COLO829 (cell line): Measurements from ENCODE around the gene RXRA.

Experiments
- DNase-seq: peaks from one replicate; pipeline ENCODE4 v3.0.0; 2012; ENCODE audit warnings: low spot score

Gene RXRA

DNA sequence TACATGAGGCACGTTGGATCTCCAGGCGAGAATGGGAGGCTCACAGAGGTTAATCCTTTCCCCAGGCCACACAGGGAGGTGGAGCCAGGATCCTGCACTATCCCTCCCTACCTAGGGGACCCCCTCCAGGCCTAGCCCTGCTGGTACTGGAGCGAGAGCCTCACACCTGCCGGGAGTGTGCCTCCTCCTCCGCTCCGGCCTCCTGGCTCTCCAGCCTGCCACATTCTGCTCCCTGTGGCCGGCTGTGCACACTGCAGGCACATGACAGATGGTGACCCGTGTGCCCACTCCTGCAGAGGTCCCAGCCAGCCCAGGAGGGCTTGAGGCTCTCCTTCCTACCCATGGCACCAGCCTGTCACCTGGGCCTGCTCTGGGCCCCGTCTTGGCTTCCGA lies 93.4 kb downstream of the RXRA start:
- DNase-seq = no peak

- DNase-seq = no peak
Measured at GRCh38 chr9:134420281-134420845, 94.1 kb downstream of the RXRA start.

- no peak for DNase-seq
Measured at GRCh38 chr9:134420974-134421432, 94.7 kb downstream of the RXRA start.

- no peak for DNase-seq
Measured at GRCh38 chr9:134421888-134422287, 95.6 kb downstream of the RXRA start.

DNA sequence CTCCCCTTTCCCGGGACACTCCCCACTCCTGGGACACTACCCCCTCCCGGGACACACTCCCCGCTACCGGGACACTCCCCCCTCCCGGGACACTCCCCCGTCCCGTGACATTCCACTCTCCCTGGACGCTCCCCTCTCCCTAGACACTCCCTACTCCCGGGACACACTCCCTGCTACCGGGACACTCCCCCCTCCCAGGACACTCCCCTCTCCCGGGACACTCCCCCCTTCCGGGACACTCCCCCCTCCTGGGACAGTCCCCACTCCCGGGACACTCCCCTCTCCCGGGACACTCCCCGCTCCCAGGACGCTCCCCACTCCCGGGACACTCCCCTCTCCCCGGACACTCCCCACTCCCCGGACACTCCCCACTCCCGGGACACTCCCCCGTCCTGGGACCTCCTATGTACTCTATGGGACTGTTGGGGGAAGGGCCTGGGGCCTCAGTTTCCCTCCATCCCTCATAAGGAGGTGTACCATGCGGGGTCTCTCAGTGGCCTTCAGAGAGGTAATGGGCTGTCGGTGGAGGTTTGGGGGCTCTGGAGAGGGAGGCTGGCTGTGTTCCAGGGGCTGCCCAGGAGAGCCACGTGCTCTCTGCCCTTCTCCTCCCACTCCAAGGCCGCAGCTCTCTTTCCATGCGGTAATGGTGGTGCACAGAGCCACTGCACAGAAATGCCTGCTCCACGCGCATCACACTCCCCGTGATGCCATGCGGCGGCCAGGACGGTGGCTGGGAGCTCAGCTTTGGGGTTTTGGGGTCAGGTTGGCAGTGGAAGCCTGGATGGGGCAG lies 96.2 kb downstream of the RXRA start:
- DNase-seq = peak; percentile 47

GRCh38 chr9:134423166-134423565 lies 96.9 kb downstream of the RXRA start:
- DNase-seq = no peak

- no peak for DNase-seq
Measured at GRCh38 chr9:134423749-134424148, 97.5 kb downstream of the RXRA start.

DNA sequence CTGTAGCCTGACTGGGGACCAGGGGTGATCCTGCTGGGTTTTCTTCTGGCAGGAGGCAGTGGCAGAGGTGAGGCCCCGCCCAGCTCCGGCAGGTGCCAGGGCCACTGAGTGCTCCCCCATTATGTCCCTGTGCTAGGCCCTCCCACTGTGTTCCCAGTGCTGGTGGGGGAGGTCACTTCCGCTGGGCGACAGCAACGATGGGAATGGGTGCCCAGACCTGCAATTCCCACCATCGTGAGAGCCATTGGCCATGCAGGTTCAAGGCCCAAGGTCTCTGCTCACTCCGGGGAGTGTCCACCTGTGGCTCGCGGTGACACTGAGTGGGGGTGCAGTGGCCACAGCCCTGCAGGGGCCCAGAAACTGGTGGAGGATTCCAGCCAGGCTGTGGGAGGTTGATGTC lies 98.6 kb downstream of the RXRA start:
- no peak for DNase-seq

DNA sequence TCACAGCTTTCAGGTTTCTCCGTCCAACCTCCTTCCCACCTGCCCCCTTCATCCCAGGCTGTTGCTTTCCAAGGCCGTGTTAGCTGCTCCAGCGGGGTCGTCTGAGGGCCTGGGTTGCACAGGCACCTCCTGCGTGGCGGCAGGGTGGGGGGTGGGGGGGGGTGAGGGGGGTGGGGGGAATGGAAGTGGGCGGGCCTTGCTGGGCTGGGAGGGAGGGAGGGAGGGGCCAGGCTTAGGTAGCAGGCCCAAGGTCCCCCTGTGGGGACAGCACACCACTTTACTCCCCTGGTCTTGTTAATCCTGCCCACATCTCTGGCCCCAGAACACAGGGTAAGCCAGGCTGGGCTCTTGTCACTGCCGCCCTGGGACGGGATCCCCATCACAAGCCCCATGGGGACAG lies 99.1 kb downstream of the RXRA start:
- DNase-seq = no peak

- no peak for DNase-seq
Measured at GRCh38 chr9:134425812-134426211, 99.6 kb downstream of the RXRA start.

DNA sequence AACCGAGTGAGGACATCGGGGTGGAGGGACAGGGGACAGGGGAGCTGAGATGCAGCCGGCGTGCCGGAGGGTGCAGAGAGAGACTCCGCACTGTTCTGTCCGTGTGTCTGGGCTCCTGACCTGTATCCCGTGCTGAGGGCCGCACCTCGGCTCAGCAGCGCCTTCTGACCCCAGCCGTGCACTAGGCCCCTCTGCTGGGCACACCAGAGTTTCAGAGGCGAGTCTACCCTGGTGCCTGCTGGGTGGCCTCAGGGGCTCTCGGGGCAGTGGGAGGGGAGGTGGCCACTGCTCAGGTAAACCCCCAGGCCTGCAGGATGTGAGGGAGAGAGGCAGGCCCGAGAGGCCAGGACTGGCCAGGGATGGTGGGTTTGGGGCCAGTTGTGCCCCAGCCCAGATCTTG lies 100.2 kb downstream of the RXRA start:
- DNase-seq = no peak

DNA sequence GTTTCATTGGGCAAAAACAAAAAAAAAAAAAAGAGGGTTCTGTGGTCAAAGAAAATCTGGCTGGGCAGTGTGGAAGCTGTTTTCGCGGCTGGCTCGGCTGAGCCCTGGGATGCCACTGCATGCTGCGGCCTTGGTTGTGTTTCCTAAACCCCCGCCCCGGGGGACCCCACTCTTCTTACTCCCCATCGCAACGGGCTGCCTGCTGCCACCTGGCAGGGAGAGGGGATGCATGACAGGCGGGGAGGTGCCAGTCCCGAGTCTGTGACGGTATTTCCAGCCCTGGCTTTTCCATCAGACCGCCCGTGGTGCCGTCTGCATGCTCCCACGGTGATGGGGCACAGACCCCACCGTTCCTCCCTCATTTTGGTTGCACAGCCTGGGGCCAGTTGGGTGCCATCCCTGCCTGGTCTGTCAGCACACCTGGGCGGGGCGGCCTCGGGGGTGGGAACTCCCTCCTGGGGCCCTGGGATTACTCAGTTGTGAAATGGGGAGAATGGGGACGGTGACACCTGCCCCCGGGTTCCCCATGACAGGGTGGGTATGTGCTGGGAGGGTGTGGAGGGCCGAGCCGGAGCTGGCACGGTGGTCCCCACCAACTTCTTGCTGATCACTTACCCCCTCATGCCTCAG lies 101.0 kb downstream of the RXRA start:
- no peak for DNase-seq

- no peak for DNase-seq
Measured at GRCh38 chr9:134428559-134428958, 102.3 kb downstream of the RXRA start.

DNA sequence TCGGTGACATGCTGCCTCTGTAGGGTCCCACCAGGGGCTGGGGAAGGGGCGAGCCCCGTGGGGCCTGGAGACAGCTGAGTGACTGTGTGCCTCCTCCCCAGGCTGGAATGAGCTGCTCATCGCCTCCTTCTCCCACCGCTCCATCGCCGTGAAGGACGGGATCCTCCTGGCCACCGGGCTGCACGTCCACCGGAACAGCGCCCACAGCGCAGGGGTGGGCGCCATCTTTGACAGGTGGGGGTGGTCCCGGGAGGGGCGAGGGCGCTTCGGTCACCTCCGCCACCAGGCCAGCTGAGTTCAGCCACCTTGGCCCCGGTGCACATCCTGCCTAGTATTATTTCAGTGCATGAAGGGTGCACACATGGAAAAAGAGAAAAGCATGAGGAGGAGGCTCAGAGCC lies 102.8 kb downstream of the RXRA start:
- DNase-seq = no peak

DNA sequence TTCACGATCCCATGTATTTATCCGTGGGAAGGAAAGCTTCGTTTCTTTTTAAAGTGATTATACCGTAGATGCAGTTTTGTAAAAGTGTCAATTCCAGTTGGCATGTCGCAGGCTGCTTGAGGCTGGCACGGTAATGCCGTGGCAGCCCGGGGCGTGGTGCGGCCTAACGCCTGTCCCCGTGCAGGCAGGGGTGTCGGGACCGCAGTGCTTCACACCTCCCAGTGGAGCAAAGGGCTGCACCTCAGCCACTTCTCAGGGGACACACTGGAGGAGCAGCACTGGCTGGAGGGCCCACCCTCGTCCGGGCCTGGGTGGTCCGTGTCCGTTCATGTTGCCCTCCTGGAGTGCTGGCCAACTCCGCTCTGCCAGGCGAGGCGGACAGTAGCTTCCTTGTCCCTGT lies 103.2 kb downstream of the RXRA start:
- DNase-seq = no peak

DNA sequence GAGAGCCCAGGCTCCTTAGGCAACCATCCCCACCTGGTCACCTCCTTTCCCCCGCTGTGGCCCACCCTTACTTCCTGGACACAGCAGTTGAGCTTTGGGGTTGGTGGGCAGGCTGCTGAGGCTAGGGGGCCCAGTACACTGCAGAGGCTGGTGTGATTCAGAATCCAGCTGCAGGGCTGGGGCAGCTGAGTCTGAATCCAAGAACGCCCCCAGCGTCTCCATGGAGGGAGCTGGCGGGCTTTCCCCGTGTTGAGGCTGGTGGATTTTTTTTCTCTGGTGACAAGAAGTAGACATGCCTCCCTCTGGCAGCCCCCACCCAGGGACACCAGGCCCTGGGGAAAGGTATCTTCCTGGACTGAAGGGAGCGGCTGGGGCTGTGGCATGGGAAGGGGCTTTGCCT lies 104.8 kb downstream of the RXRA start:
- DNase-seq = no peak

- DNase-seq = no peak
Measured at GRCh38 chr9:134431626-134432025, 105.4 kb downstream of the RXRA start.

DNA sequence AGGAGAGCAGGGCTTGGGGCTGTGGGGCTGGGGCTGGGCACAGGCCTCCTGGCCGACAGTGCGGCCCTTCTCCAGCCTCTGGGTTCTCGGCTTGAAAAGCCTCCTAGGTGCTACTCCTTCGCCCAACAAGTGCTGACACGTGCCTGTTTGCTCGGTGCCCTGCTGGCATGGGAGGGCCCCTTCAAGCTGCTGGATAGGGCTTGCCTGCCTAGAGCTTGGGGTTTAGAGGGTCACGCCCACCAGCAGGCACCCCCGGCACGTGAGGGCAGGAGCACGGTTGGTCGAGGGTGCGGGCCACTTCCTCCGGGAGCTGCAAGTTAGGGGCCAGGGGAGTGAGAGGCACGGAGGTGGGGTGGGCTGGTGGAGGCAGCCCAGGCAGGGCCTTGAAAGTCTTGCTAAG lies 106.2 kb downstream of the RXRA start:
- no peak for DNase-seq

DNA sequence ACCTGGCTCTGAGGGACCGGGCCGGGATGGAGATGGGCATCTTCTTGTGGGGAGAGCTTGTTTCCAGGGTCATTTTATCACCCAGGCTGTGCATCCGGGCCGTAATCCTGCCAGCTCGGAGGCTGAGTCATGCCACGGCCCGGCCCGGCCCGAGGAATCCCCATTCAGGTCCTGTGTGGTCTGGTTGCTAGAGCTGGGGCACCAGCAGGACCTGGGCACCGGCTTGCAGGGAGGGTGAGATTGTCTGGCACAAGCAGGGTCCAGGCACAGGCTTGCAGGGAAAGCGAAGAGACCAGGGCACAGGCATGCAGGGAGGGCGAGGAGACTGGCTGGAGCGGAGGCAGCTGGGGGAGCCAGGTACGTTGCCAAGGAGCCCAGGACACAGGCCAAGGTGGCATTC lies 106.8 kb downstream of the RXRA start:
- no peak for DNase-seq

GRCh38 chr9:134433909-134434882 lies 107.9 kb downstream of the RXRA start:
- no peak for DNase-seq

- peak; percentile 88 for DNase-seq
Measured at GRCh38 chr9:134434894-134435506, 108.7 kb downstream of the RXRA start.
